Central memory CD8-positive, alpha-beta T cell (primary cell): ENCODE data around the gene GYPB.
"Not testable (repeated sequence)": the region's sequence is repeated elsewhere in the genome, so short reads cannot be mapped to it uniquely, and the experiment has no call there.

Source experiments
- ATAC-seq: fragments of 150-1000 bp; cut with Tn5 transposase; replicated peaks from 2 replicates; pipeline ENCODE4 v1.10.0; 2022; ENCODE audit warnings: mild to moderate bottlenecking, moderate FRiP score, moderate number of reproducible peaks; ENCODE audit not compliant: poor library complexity, severe bottlenecking; ENCODE audit errors: extremely low read depth
- DNase-seq, 2 donors: peaks; one replicate each; pipeline ENCODE4 v3.0.0; 2021; ENCODE audit warnings: low spot score in 2 of 2
- H3K27ac Mint-ChIP-seq: one replicate; pipeline ENCODE4 v1.8.0; 2022; ENCODE audit warnings: low read depth, mild to moderate bottlenecking, moderate library complexity, mixed read lengths
- H3K27me3 Mint-ChIP-seq: one replicate; pipeline ENCODE4 v1.8.0; 2022; ENCODE audit warnings: mixed read lengths
- H3K36me3 Mint-ChIP-seq: one replicate; pipeline ENCODE4 v1.8.0; 2022; ENCODE audit warnings: mild to moderate bottlenecking, moderate library complexity, mixed read lengths; ENCODE audit not compliant: insufficient read depth
- H3K4me1 Mint-ChIP-seq: one replicate; pipeline ENCODE4 v1.8.0; 2022; ENCODE audit warnings: mixed read lengths
- H3K4me3 Mint-ChIP-seq: one replicate; pipeline ENCODE4 v1.8.0; 2022; ENCODE audit warnings: mild to moderate bottlenecking, moderate library complexity, mixed read lengths
- H3K9me3 Mint-ChIP-seq: one replicate; pipeline ENCODE4 v1.8.0; 2022; ENCODE audit warnings: mixed read lengths

GYPB gene

GRCh38 chr4:144026682-144027081 is 7.5 kb upstream of the GYPB start:
- H3K4me1 Mint-ChIP-seq, H3K9me3 Mint-ChIP-seq, H3K27me3 Mint-ChIP-seq, H3K4me3 Mint-ChIP-seq, H3K36me3 Mint-ChIP-seq, DNase-seq, H3K27ac Mint-ChIP-seq, ATAC-seq: not testable (repeated sequence)

GRCh38 chr4:144024399-144025053 is 5.3 kb upstream of the GYPB start:
- H3K36me3 Mint-ChIP-seq, H3K4me1 Mint-ChIP-seq, DNase-seq, H3K27me3 Mint-ChIP-seq, H3K4me3 Mint-ChIP-seq, H3K27ac Mint-ChIP-seq, H3K9me3 Mint-ChIP-seq, ATAC-seq: not testable (repeated sequence)

- H3K4me3 Mint-ChIP-seq, H3K4me1 Mint-ChIP-seq, ATAC-seq, H3K36me3 Mint-ChIP-seq, H3K9me3 Mint-ChIP-seq, DNase-seq, H3K27ac Mint-ChIP-seq, H3K27me3 Mint-ChIP-seq: not testable (repeated sequence)
Observed at GRCh38 chr4:144022772-144023400, 3.7 kb upstream of the GYPB start.

GRCh38 chr4:144021336-144021990 is 2.3 kb upstream of the GYPB start:
- DNase-seq, H3K4me3 Mint-ChIP-seq, H3K9me3 Mint-ChIP-seq, H3K4me1 Mint-ChIP-seq, H3K36me3 Mint-ChIP-seq, ATAC-seq, H3K27ac Mint-ChIP-seq, H3K27me3 Mint-ChIP-seq: not testable (repeated sequence)

GRCh38 chr4:144018223-144019000 is 768 bp downstream of the GYPB start:
- H3K9me3 Mint-ChIP-seq: not testable (repeated sequence)

GRCh38 chr4:144017271-144017670 is 1.9 kb downstream of the GYPB start:
- not testable (repeated sequence) for H3K9me3 Mint-ChIP-seq, H3K4me3 Mint-ChIP-seq, H3K27ac Mint-ChIP-seq, H3K27me3 Mint-ChIP-seq, ATAC-seq, DNase-seq, H3K4me1 Mint-ChIP-seq, H3K36me3 Mint-ChIP-seq

More at GRCh38 chr4:144018223-144019000, 768 bp downstream of the GYPB start:
- not testable (repeated sequence) for H3K36me3 Mint-ChIP-seq, H3K4me3 Mint-ChIP-seq, DNase-seq, H3K27me3 Mint-ChIP-seq, ATAC-seq, H3K27ac Mint-ChIP-seq, H3K4me1 Mint-ChIP-seq

- not testable (repeated sequence) for H3K9me3 Mint-ChIP-seq, DNase-seq, H3K27ac Mint-ChIP-seq, H3K36me3 Mint-ChIP-seq, H3K4me3 Mint-ChIP-seq, H3K4me1 Mint-ChIP-seq, ATAC-seq, H3K27me3 Mint-ChIP-seq
Observed at GRCh38 chr4:144016057-144016605, 3.0 kb downstream of the GYPB start.

GRCh38 chr4:144014808-144015207 is 4.4 kb downstream of the GYPB start:
- ATAC-seq (no peak), DNase-seq (no peak)
- Mint-ChIP-seq H3K4me1 (no peaks in the 10 kb centered on the region), H3K4me3 (no peak overlapping the region), H3K27ac (no peak overlapping the region), H3K36me3 (no peaks in the 10 kb centered on the region), H3K9me3 (no peaks in the 10 kb centered on the region), H3K27me3 (no peaks in the 10 kb centered on the region)

- not testable (repeated sequence) for H3K4me3 Mint-ChIP-seq, H3K9me3 Mint-ChIP-seq, H3K27me3 Mint-ChIP-seq, H3K27ac Mint-ChIP-seq, ATAC-seq, H3K36me3 Mint-ChIP-seq, H3K4me1 Mint-ChIP-seq, DNase-seq
Observed at GRCh38 chr4:144008602-144009001, 10.6 kb downstream of the GYPB start.

GRCh38 chr4:144007960-144008359 is 11.2 kb downstream of the GYPB start:
- DNase-seq, H3K4me3 Mint-ChIP-seq, H3K4me1 Mint-ChIP-seq, H3K36me3 Mint-ChIP-seq, H3K9me3 Mint-ChIP-seq, ATAC-seq, H3K27me3 Mint-ChIP-seq, H3K27ac Mint-ChIP-seq: not testable (repeated sequence)

- not testable (repeated sequence) for H3K36me3 Mint-ChIP-seq, ATAC-seq, H3K27me3 Mint-ChIP-seq, H3K27ac Mint-ChIP-seq, H3K4me1 Mint-ChIP-seq, DNase-seq, H3K4me3 Mint-ChIP-seq, H3K9me3 Mint-ChIP-seq
Observed at GRCh38 chr4:144006200-144006803, 12.9 kb downstream of the GYPB start.

GRCh38 chr4:144005558-144005953 is 13.6 kb downstream of the GYPB start:
- not testable (repeated sequence) for H3K4me3 Mint-ChIP-seq, H3K4me1 Mint-ChIP-seq

More at GRCh38 chr4:144005558-144005953, 13.6 kb downstream of the GYPB start:
- not testable (repeated sequence) for H3K9me3 Mint-ChIP-seq, H3K36me3 Mint-ChIP-seq, ATAC-seq, H3K27ac Mint-ChIP-seq, H3K27me3 Mint-ChIP-seq, DNase-seq
